ENCODE data around the gene TMTC1.

Gene TMTC1

GRCh38 chr12:29611906-29612305 lies 171.8 kb downstream of the TMTC1 start:
- no peak overlapping the region for H3K9ac ChIP-seq (ENCODE audit: low read length)
- no peaks in the 10 kb centered on the region for H3K9me2 ChIP-seq (ENCODE audit: low read depth, low read length)
- no peaks in the 10 kb centered on the region for H3F3A ChIP-seq (ENCODE audit: insufficient read depth, low read length)
- H4K20me1 ChIP-seq (ENCODE audit: insufficient read depth, low read length): no peaks in the 10 kb centered on the region
- H3K9me3 ChIP-seq (ENCODE audit: low read length): no peaks in the 10 kb centered on the region
- no peaks in the 10 kb centered on the region for H3K79me2 ChIP-seq (ENCODE audit: insufficient read depth, low read length)
- H3K4me3 ChIP-seq (ENCODE audit: low read depth, low read length, poor library complexity, severe bottlenecking): no peak overlapping the region
- H2AFZ ChIP-seq (ENCODE audit: low read length): no peak overlapping the region
- TF ChIP-seq, protein P1, sequence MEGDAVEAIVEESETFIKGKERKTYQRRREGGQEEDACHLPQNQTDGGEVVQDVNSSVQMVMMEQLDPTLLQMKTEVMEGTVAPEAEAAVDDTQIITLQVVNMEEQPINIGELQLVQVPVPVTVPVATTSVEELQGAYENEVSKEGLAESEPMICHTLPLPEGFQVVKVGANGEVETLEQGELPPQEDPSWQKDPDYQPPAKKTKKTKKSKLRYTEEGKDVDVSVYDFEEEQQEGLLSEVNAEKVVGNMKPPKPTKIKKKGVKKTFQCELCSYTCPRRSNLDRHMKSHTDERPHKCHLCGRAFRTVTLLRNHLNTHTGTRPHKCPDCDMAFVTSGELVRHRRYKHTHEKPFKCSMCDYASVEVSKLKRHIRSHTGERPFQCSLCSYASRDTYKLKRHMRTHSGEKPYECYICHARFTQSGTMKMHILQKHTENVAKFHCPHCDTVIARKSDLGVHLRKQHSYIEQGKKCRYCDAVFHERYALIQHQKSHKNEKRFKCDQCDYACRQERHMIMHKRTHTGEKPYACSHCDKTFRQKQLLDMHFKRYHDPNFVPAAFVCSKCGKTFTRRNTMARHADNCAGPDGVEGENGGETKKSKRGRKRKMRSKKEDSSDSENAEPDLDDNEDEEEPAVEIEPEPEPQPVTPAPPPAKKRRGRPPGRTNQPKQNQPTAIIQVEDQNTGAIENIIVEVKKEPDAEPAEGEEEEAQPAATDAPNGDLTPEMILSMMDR (IDR thresholded peaks at IDR 0.05; ENCODE audit: low read length): no peak
- no peak for TF ChIP-seq EZH2 (IDR thresholded peaks at IDR 0.05; ENCODE audit: borderline replicate concordance, low read length)
- H3K27ac ChIP-seq (ENCODE audit: low read depth, low read length, poor library complexity, severe bottlenecking): no peak overlapping the region
- no peaks in the 10 kb centered on the region for H3K27me3 ChIP-seq (ENCODE audit: insufficient read depth, low read length)
- H3K4me1 ChIP-seq (ENCODE audit: insufficient read depth, low read length, severe bottlenecking): no peaks in the 10 kb centered on the region
- H3K4me2 ChIP-seq (ENCODE audit: low read length): no peak overlapping the region
- H3K36me3 ChIP-seq (ENCODE audit: insufficient read depth, low read length): no peaks in the 10 kb centered on the region

- H4K20me1 ChIP-seq (ENCODE audit: insufficient read depth, low read length): no peaks in the 10 kb centered on the region
- no peaks in the 10 kb centered on the region for H3F3A ChIP-seq (ENCODE audit: insufficient read depth, low read length)
- no peaks in the 10 kb centered on the region for H3K9me2 ChIP-seq (ENCODE audit: low read depth, low read length)
- H3K4me2 ChIP-seq (ENCODE audit: low read length): no peak overlapping the region
- no peaks in the 10 kb centered on the region for H3K79me2 ChIP-seq (ENCODE audit: insufficient read depth, low read length)
- no peak overlapping the region for H3K9ac ChIP-seq (ENCODE audit: low read length)
- H3K4me1 ChIP-seq (ENCODE audit: insufficient read depth, low read length, severe bottlenecking): no peaks in the 10 kb centered on the region
- H3K4me3 ChIP-seq (ENCODE audit: low read depth, low read length, poor library complexity, severe bottlenecking): no peak overlapping the region
- TF ChIP-seq, protein P1 (IDR thresholded peaks at IDR 0.05; ENCODE audit: low read length): no peak
- no peak for TF ChIP-seq EZH2 (IDR thresholded peaks at IDR 0.05; ENCODE audit: borderline replicate concordance, low read length)
- no peaks in the 10 kb centered on the region for H3K9me3 ChIP-seq (ENCODE audit: low read length)
- no peak overlapping the region for H2AFZ ChIP-seq (ENCODE audit: low read length)
- H3K27ac ChIP-seq (ENCODE audit: low read depth, low read length, poor library complexity, severe bottlenecking): no peak overlapping the region
- no peaks in the 10 kb centered on the region for H3K27me3 ChIP-seq (ENCODE audit: insufficient read depth, low read length)
- no peaks in the 10 kb centered on the region for H3K36me3 ChIP-seq (ENCODE audit: insufficient read depth, low read length)
These were observed 173.1 kb downstream of the TMTC1 start for GRCh38 chr12:29610473-29611170.

GRCh38 chr12:29609431-29610215 lies 174.1 kb downstream of the TMTC1 start:
- Histone ChIP-seq H3K27me3 (ENCODE audit: insufficient read depth, low read length) (no peaks in the 10 kb centered on the region), H2AFZ (ENCODE audit: low read length) (no peak overlapping the region), H3K27ac (ENCODE audit: low read depth, low read length, poor library complexity, severe bottlenecking) (no peak overlapping the region), H3K9me3 (ENCODE audit: low read length) (no peaks in the 10 kb centered on the region), H3K4me2 (ENCODE audit: low read length) (no peak overlapping the region), H3K9me2 (ENCODE audit: low read depth, low read length) (no peaks in the 10 kb centered on the region), H3K9ac (ENCODE audit: low read length) (no peak overlapping the region), H3K36me3 (ENCODE audit: insufficient read depth, low read length) (no peaks in the 10 kb centered on the region), H4K20me1 (ENCODE audit: insufficient read depth, low read length) (no peaks in the 10 kb centered on the region), H3K4me3 (ENCODE audit: low read depth, low read length, poor library complexity, severe bottlenecking) (no peak overlapping the region), H3K4me1 (ENCODE audit: insufficient read depth, low read length, severe bottlenecking) (no peaks in the 10 kb centered on the region), H3K79me2 (ENCODE audit: insufficient read depth, low read length) (no peaks in the 10 kb centered on the region), H3F3A (ENCODE audit: insufficient read depth, low read length) (no peaks in the 10 kb centered on the region)
- no peak for TF ChIP-seq EZH2 (IDR thresholded peaks at IDR 0.05; ENCODE audit: borderline replicate concordance, low read length)
- TF ChIP-seq, protein P1 (IDR thresholded peaks at IDR 0.05; ENCODE audit: low read length): no peak

All from OCI-LY1 (cell line).